NCI-H82 treated with DMSO at 0.1 percent for 48 hours (cell line): ENCODE results near the gene SMARCAL1.
A peak's percentile ranks its signal among the peaks of the same experiment; 100 is the strongest.
"Not testable (repeated sequence)": the region's sequence is repeated elsewhere in the genome, so short reads cannot be mapped to it uniquely, and the experiment has no call there.

Source experiments
- DNase-seq: peaks from one replicate; lab custom pipeline; 2025; ENCODE audit not compliant: unreplicated experiment; lab: John Stamatoyannopoulos, UW

SMARCAL1 gene

GRCh38 chr2:216499641-216500218 lies 87.4 kb downstream of the SMARCAL1 start:
- DNase-seq, result no peak

GRCh38 chr2:216500572-216500971 lies 88.3 kb downstream of the SMARCAL1 start:
- no peak for DNase-seq

- no peak for DNase-seq
These were observed 89.6 kb downstream of the SMARCAL1 start for GRCh38 chr2:216501854-216502253.

GRCh38 chr2:216502381-216503158 lies 90.3 kb downstream of the SMARCAL1 start:
- no peak for DNase-seq

- DNase-seq, result no peak
These were observed 90.9 kb downstream of the SMARCAL1 start for GRCh38 chr2:216503159-216503629.

GRCh38 chr2:216503697-216504375 lies 91.6 kb downstream of the SMARCAL1 start:
- DNase-seq, result no peak

GRCh38 chr2:216504376-216504762 lies 92.1 kb downstream of the SMARCAL1 start:
- DNase-seq, result no peak

- DNase-seq, result no peak
These were observed 93.1 kb downstream of the SMARCAL1 start for GRCh38 chr2:216505133-216506106.

GRCh38 chr2:216507220-216508160 lies 95.2 kb downstream of the SMARCAL1 start:
- DNase-seq, result no peak

- DNase-seq, result no peak
These were observed 95.9 kb downstream of the SMARCAL1 start for GRCh38 chr2:216508229-216508628.

- DNase-seq, result peak; percentile 45
These were observed 104.6 kb downstream of the SMARCAL1 start for GRCh38 chr2:216516730-216517350.

GRCh38 chr2:216517447-216518225 lies 105.4 kb downstream of the SMARCAL1 start:
- DNase-seq, result no peak

GRCh38 chr2:216518566-216519119 lies 106.4 kb downstream of the SMARCAL1 start:
- not testable (repeated sequence) for DNase-seq

- DNase-seq, result peak; percentile 81
These were observed 107.0 kb downstream of the SMARCAL1 start for GRCh38 chr2:216519154-216519762.

- no peak for DNase-seq
These were observed 107.8 kb downstream of the SMARCAL1 start for GRCh38 chr2:216520112-216520511.

GRCh38 chr2:216522892-216523502 lies 110.7 kb downstream of the SMARCAL1 start:
- DNase-seq, result no peak

GRCh38 chr2:216525972-216526371 lies 113.7 kb downstream of the SMARCAL1 start:
- DNase-seq, result no peak
